Suppressor macrophage treated with lipopolysaccharide for 1 hour (primary cell): ENCODE measurements around the gene CEP97.
A peak's percentile ranks its signal among the peaks of the same experiment; 100 is the strongest.
"Not testable (repeated sequence)": the region's sequence is repeated elsewhere in the genome, so short reads cannot be mapped to it uniquely, and the experiment has no call there.

Experiments used
- DNase-seq, 3 donors: peaks; one replicate each; pipeline ENCODE4 v3.0.0-alpha.2; 2020 to 2022

CEP97 gene

DNA sequence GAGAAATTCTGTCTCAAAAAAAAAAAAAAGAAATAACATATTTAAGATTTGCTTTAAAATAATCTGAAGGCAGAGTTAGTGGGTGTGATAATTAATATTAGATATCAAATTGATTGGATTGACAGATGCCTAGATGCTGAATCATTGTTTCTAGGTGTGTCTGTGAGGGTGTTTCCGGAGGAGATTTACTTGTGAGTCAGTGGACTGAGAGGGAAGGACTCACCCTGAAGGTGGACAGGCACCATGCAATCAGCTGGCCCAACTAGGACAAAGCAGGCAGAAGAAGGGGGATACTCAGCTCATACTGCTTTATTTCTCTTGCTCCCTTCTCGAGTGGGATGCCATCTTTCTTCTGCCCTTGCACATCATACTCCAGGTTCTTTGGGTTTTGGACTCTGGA lies 21.2 kb upstream of the CEP97 start:
- no peak for DNase-seq

DNA sequence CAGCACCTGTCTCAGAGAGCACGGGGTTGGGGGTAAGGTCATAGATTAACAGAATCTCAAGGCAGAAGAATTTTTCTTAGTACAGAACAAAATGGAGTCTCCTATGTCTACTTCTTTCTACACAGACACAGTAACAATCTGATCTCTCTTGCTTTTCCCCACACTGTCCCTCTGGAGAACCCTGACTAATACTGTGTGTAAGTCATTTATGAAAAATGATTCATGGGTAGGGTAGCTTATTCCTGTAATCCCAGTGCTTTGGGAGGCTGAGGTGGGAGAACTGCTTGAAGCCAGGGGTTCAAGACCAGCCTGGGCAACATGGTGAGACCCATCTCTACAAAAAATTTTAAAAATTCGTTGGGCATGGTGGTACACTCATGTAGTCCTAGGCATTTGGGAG lies 19.8 kb upstream of the CEP97 start:
- not testable (repeated sequence) for DNase-seq

DNA sequence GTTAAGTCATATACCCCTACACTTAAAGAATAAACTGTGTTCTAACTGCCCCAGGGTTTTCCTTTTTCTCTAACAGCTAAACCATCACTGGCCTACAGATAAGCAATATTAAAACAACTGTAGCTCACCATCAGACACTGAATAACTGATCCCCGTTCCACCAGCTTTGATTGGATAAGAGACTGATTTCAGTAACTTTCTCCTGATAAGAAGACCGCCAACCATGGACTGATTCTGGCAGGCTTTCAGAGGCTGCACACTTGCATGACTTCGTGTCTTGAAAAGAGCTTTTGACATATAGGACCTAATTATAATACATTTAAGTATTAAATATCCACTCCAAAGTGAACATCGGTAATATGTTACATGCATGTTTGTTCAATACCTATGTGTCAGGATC lies 15.3 kb upstream of the CEP97 start:
- no peak for DNase-seq

DNA sequence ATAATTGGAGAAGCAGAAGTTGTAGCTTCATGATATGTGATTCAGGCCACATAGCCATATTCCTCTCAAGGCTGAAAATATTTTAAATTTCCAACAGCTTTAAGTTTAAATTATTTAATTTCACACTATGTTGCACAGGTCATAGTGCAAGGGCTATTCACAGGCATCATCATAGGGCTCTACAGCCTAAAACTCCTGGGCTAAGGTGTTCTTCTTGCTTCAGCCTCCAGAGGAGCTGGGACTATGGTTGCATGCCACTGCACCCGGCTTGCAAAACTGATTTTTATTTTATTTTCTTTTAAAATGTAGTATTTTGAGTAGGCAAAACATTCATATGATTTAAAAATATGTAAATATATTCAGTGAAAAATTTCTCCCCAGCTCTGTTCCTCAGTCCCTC lies 6.0 kb upstream of the CEP97 start:
- DNase-seq, result no peak

DNA sequence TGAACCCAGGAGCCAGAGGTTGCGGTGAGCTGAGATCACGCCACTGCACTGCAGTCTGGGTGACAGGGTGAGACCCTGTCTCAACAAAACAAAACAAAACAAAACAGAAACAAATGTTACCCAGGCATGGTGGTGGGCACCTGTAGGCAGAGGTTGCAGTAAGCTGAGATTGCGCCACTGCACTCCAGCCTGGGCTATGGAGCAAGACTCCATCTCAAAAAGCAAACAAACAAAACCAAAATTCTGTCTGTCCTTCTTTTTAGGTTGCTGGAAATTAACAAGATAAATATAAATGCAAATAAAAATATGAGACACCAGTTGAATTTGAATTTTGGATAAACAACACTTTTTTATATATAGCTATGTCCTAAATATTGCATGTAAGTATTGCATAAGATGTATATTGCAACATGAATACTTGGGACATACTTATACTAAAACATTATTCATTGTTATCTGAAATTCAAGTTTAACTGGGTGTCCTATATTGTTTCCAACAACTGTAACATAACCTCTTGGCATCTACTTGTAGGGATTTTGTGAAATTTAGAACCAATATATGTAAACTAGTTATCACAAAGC lies 4.7 kb upstream of the CEP97 start:
- peak in 2 of 3 donors; percentile 46 to 53 for DNase-seq

DNA sequence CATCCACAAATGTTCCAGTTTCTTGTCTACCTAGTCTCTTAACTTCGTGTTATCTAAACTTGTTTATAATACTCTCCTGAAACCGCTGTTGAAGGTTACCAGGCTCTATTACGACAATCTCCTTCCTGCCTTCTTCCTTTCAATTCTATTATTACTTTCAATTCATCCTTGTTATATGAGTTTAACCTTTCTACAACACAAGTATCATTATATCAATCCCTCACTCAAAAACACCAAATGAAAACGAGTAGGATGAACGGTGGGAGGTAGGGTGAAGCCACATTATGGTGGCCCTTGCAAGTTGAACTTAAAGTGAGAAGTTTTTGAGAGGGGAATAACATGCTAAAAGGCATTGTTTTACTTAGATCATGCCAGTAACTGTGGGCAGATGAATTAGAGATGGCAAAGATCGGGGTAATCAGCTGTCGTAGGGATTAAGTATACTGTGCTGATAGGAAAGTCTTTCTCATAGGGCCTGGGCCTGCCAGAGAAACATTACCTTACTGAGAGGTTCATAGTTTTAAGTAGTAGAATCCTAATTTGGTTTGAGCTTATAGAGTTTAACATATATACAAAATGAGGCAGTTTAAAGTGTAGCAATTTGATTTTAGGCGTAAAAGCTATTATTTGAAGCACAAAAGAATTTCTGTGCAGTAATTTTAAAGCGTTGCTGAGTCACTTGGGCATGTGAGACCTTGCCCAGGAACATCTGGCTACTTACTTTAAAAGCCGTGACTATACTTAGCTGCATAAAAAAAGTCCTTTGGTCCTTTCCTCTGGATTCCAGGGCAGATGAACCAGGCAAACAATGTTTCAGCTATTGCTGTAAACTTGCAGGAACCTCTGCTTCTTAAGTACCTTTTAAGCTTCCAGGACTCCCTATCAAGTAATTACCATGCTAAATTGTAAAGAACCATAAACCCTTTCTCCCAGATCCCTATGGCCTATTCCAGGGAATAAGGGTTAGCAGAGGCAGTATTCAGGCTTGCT lies 3.3 kb upstream of the CEP97 start:
- DNase-seq, result no peak

DNA sequence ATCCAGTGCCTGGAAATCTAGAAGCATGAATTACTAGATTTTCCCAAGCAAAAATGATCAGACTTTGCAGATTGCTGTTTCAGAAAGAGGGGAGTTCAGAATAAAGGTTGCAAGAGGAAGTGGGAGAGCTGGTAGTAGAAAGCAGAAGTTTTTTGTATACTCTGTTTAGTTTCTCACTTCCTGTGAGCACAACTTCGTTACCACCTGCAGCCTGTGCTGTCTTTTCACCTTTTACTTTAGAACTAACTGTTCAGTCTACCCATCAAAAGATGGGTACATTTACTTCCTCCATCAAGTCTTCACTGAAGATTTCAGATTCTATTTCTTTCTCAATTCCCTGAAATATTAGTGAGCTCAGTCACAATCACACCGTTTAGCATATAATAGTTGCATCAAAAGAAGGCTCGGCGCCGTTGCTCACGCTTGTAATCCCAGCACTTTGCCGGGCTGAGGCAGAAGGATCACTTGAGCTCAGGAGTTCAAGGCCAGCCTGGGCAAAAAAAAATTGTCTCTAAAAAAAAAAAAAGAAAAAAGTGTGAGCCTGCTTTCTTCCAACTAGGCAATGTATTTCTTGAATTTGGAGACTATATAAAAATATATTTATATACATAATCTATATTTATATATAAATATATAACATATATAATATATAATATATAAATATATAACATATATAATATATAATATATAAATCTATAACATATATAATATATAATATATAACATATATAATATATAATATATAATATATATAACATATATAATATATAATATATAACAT lies 1.8 kb upstream of the CEP97 start:
- DNase-seq, result peak in 1 of 3 donors; percentile 12

DNA sequence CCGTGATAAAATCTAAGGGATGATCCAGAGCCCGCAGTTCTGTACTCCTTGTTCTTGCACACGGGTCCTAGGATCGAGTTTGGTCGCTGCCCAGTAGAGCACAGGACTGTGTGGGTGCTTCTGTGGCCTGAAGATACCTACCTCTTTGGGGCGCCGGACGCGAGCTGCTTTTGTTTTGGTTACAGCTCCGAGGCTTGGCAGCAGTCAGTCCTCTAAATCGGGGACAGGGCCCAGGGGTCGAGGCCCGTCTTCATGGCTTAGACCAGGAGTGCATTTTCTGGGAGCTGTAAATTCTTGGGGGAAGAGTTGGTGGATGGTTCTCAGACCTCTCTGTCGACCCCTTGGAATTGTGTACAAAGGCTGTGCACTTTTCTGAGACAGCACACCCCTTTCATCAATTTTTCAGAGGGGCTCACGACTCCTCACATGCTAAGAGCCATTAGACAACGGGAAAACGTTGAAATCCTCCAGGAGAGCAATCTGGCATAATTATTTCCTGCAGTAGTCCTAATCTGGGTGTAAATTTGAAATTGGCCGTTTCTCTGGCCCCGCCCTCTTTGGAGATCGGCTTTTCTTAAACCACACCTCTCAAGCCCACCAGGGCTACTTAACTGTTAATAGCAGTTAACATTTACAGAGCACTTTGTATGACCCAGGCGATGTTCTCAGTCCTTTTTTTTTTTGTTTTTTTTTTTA lies 928 bp downstream of the CEP97 start:
- peak in 1 of 3 donors; percentile 12 for DNase-seq

DNA sequence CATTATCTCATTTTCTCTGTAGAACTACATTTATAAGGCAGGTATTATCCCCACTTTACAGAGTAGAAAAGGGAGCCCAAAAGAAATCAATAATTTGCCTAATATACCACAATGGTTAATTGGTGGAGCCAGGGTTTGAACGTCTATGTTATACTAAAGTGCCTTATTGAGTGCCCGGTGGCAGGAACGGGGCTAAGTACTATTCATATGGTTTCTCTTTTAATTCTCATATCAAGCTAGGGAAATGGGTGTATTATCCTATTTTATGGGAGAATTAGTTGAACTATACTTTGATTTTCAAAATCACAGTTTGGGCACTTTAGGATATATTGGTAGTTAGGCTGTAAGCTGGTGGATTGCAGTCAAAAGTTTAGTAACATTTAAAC lies 1.5 kb downstream of the CEP97 start:
- no peak for DNase-seq

DNA sequence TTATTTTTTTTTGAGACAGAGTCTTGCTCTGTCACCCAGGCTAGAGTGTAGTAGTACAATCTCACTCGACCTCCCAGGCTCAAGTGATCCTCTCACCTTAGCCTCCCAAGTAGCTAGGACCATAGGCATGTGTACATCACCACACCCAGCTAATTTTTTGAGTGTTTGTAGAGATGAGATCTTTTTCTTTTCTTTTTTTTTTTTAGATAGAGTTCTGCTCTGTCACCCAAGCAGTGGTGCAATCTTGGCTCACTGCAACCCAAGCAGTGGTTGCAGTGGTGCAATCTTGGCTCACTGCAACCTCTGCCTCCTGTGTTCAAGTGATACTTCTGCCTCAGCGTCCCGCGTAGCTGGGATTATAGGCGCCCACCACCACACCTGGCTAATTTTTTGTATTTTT lies 5.2 kb downstream of the CEP97 start:
- DNase-seq, result no peak

DNA sequence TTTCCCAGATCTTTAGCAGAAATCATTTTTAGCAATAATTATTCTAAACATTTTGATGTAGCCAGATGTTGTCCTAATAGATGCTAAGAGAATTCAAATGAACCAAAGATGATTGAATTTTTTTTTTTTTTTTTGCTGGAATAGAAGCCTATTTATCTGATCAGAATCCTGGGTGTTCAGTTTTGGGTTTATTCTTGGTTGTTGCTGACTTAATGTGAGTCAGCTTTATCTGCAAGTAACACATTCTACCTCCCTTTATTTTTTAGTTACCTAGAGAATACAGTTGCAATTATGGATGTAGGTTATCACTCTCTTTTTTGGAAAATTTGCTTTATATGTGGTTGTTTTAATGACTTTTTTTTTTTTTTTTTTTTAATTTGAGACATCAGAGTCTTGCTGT lies 6.4 kb downstream of the CEP97 start:
- DNase-seq, result no peak

DNA sequence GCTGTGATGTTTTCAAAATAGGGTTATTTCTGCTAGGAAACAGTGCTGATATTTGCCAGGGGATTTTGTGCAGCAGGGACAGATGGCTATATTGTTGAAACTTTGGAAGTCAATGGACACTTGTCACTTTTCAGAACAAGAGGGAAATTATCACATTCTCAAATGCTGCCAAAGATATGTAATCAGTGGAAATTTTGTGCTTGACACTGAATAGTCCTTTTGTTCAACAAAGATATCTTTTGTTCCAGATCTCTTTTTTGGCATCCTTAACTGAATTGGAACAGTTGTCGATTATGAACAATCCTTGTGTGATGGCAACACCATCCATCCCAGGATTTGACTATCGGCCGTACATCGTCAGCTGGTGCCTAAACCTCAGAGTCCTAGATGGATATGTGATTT lies 7.8 kb downstream of the CEP97 start:
- no peak for DNase-seq

DNA sequence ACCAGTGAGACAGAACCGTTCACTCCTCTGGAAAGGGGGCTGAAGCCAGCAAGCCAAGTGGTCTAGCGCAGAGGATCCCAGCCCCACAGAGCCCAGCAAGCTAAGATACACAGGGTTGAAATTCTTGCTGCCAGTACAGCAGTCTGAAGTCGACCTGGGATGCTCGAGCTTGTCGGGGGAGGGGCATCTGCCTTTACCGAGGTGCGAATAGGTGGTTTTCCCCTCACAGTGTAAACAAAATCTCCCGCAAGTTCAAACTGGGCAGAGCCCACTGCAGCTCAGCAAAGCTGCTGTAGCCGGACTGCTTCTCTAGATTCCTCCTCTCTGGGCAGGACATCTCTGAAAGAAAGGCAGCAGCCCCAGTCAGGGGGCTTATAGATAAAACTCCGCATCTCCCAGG lies 11.4 kb downstream of the CEP97 start:
- DNase-seq, result no peak

DNA sequence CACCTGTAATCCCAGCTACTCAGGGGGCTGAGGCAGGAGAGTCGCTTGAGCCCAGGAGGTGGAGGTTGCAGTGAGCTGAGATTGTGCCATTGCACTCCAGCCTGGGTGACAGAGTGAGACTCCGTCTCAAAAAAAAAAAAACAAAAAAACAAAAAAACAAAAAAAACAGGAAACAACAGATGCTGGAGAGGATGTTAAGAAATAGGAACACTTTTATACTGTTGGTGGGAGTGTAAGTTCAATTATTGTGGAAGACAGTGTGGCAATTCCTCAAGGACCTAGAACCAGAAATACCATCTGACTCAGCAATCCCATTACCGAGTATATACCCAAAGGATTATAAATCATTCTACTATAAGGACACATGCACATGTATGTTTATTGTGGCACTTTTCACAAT lies 17.5 kb downstream of the CEP97 start:
- not testable (repeated sequence) for DNase-seq

DNA sequence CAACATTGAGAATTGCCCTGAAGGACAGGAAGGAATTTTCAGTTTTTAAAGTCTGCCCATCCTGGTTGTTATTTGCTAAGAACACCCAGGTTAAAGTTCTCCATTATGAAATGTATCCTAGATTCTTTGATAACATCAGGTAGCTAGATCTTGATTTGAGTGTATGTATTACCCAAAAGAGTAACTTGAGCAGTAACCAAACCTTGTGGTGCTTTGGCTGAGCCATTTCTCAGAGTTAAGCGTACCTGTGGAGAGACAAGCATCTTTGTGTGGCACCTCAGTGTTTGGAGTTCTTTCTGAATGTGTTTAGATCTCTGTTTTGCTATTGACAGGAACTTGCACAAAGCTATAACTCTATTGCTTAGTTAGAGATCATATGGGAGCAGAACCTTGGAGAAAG lies 20.4 kb downstream of the CEP97 start:
- no peak for DNase-seq

DNA sequence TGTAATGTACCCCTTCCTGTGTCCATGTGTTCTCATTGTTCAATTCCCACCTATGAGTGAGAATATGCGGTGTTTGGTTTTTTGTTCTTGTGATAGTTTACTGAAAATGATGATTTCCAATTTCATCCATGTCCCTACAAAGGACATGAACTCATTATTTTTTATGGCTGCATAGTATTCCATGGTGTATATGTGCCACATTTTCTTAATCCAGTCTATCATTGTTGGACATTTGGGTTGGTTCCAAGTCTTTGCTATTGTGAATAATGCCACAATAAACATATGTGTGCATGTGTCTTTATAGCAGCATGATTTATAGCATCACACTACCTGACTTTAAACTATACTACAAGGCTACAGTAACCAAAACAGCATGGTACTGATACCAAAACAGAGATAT lies 21.5 kb downstream of the CEP97 start:
- DNase-seq, result not testable (repeated sequence)

DNA sequence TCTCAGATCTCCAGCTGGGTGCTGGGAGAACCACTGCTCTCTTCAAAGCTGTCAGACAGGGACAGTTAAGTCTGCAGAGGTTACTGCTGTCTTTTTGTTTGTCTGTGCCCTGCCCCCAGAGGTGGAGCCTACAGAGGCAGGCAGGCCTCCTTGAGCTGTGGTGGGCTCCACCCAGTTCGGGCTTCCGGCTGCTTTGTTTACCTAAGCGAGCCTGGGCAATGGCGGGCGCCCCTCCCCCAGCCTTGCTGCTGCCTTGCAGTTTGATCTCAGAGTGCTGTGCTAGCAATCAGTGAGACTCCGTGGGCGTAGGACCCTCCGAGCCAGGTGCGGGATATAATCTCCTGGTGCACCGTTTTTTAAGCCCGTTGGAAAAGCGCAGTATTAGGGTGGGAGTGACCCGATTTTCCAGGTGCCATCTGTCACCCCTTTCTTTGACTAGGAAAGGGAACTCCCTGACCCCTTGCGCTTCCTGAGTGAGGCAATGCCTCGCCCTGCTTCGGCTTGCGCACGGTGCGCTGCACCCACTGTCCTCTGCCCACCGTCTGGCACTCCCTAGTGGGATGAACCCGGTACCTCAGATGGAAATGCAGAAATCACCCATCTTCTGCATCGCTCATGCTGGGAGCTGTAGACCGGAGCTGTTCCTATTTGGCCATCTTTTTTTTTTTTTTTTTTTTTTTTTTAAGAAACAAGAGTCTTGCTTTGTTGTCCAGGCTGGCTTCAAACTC lies 29.1 kb downstream of the CEP97 start:
- DNase-seq, result not testable (repeated sequence)

DNA sequence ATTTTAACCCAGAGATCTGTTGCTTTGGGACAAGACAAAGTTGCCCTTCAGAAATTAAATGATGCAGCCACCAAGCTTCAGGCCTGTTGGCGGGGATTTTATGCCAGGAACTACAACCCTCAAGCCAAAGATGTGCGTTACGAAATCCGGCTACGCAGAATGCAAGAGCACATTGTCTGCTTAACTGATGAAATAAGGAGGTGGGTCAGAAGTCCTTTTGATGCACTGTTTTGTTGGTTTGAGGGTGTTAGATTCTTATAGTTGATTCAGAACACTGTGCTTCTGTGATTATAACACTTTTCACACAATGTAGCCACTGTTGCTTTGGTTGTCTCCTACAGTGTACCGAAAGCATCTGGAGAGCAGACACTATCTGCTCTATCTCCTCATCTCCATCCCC lies 33.8 kb downstream of the CEP97 start:
- no peak for DNase-seq

DNA sequence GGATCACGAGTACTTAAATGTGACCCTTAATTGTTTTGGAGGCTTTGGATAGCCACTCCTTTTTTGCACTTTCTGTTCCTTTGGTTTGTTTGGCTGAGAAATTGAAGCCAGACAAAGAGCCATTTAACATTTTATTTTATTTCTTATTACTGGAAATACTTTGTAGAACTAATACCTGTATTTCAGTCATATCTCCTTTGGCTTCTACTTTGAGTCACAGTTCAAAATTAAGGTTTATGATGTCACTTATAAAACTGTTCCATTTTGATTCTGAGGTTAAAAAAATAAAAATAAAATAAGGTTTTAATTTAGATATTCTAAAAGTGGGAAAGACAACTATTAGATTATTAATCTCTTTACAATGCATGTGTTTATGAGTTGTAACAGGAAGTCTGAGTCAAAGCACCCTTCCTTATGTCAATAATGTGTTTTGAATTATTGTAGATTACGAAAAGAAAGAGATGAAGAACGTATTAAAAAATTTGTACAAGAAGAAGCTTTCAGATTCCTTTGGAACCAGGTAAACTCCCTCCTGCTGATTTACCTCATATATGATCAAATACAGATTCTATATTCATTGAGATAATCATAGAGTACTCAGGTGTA lies 37.7 kb downstream of the CEP97 start:
- no peak for DNase-seq

DNA sequence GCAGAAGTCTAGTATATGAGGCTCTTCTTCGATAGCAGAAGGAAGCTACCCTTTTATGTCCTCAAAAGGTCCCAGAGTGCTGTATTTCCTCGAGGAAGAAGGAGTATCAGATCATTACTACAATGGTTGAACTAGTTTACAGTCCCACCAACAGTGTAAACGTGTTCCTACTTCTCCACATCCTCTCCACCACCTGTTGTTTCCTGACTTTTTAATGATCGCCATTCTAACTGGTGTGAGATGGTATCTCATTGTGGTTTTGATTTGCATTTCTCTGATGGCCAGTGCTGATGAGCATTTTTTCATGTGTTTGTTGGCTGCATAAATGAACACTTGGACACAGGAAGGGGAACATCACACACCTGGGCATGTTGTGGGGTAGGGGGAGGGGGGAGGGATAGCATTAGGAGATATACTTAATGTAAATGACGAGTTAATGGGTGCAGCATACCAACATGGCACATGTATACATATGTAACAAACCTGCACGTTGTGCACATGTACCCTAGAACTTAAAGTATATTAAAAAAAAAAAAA lies 53.4 kb downstream of the CEP97 start:
- not testable (repeated sequence) for DNase-seq

DNA sequence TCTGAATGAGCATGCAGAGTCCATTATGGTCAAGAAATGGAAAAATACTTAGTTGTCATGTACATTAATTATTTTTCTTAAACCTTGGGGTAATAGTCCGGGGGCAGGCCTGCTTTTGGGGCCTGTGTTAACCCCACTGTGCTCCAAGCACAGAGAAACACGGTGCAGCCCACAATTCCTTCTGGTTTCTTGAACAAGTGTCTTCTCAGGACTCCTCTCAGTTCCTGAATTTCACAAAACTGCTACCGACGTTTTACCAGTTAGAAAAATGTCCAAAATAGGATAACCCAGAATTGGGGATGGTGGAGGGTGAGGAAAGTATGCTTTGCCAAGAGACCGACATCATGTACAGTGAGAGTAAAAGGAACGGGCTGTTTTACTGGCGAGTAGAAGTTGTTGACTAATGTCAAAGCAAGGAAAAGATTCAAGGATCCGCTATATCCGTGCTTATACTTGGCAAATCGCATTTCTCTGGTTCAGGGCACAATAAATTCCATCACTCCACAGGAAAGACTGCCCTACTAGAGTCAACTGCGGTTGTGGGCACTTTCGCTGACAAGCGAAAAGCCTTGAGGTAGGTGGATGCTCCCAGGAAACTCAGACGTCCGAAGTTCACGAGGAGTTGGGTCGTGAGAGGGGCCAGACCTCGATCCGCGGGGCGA lies 54.1 kb downstream of the CEP97 start:
- DNase-seq, result peak in 1 of 3 donors; percentile 6
